NCI-H345 (cell line): ENCODE measurements around the gene TOMM40.
"Not testable (repeated sequence)": the region's sequence is repeated elsewhere in the genome, so short reads cannot be mapped to it uniquely, and the experiment has no call there.

Experiments
- DNase-seq: peaks from one replicate; lab custom pipeline; 2025; lab: John Stamatoyannopoulos, UW

The TOMM40 gene

DNA sequence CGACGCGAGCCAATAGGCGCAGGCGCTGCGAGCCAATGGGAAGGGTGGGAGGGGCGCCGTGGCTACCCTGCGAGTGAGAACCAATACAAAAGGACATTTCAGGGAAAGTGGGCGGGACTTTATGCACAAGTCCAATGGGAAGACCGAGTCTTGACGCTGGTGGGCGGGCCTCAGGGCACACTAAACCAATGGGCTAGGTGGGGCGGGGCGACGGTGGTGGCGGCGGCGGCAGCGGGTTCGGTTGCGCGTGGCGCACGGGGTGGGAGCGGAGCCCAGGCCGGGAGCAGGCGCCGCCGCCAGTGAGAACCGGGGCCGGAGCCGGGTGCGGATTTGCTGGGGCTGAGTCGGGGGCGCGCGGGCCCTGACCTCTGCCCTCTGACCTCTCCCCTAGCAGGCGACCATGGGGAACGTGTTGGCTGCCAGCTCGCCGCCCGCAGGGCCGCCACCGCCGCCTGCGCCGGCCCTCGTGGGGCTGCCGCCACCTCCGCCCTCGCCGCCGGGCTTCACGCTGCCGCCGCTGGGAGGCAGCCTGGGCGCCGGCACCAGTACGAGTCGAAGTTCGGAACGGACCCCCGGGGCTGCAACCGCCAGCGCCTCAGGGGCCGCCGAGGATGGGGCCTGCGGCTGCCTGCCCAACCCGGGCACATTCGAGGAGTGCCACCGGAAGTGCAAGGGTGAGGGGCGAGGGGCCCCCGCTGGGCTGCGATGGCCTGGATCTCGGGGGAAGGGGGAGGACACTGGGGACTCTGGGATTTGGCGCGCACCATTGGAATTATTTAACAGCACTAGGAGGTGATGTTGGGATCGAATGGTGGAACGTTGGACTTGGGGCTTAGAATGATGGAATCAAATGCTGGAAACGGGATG, at the start of gene TOMM40:
TSS of gene TOMM40 (plus strand) at position 239 of the 867 bp plus-strand sequence. CDS start at position 401, 162 bp downstream.
- peak; percentile 100 for DNase-seq

DNA sequence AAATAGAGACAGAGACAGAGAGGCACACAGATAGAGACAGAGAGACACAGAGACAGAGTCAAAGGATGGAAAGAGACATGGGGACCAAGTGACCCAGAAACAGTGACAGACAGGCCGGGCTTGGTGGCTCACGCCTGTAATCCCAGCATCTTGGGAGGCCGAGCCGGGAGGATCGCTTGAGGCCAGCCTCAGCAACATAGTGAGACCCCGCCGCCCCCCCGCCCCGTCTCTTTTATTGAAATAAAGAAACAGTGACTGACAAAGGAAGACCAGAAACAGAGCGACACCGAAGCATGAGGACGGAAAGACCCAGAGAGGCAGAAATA, 45.8 kb upstream of the TOMM40 start:
- no peak for DNase-seq

DNA sequence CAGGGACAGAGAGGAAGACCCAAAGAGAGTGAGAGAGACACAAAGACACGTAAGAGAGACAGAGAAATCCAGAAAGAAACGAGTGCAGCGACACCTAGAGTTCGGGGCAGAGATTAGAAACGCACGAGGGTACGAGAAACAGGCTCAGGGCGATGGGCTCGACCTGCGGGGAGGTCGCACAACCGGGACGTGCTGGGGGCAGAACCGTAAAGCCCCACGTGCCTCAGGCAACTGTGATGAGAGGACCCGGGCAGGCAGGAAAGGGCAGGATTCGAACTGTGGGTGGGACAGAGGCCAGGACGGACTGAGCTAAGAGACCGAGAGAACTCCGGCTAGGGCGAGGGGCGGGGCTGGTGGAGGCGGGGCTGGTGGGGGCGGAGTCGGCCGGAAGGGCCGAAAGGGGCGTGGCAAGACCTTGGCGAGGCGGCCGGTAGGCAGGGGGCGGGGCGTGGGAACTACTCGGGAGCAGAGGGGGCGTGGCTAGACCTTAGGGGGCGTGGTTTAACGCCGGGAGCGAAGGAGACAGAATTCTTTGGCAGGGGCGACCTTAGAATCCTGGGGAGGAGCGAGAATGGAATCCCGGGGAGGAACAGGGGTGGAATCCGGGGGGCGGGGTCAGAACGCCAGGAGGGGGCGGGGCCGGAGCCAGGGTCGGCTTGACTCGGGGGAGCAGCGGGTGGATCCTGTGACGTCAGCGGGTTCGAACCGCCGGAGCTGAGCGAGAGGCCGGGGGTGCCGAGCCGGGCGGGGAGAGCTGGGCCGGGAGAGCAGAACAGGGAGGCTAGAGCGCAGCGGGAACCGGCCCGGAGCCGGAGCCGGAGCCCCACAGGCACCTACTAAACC, 45.2 kb upstream of the TOMM40 start, which contains the start of gene NECTIN2:
TSS of gene NECTIN2 (plus strand) at position 686 of the 843 bp plus-strand sequence. CDS start 229 bp downstream, outside the sequence.
- peak; percentile 92 for DNase-seq

DNA sequence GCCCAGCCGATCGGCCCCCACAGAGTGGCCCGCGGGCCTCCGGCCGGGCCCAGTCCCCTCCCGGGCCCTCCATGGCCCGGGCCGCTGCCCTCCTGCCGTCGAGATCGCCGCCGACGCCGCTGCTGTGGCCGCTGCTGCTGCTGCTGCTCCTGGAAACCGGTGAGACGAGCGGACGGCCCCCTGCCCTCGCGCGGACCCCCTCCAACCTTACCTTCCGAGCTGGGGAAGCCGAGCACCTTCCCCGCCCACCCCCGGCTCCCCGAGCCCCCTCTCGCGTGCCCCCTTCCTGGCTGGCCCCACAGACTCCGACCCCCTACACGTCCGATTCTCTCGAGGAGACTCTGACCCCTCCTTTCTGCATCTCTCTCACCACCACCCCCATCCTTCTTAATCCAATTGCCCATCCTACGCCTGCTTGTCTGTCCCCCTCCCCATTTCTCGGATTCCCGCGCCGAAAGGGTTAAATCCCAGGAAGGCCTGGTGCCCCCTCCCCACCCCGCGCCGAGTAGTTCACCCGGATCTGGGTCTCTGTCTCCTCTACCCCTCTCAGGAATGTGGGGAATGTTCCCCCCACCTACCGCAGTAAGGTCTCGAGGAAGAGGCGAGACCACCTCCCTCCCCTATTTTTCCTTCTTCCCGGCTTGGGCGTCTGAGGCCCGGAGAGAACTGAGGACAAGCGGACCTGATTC, 44.5 kb upstream of the TOMM40 start:
- DNase-seq, result no peak

DNA sequence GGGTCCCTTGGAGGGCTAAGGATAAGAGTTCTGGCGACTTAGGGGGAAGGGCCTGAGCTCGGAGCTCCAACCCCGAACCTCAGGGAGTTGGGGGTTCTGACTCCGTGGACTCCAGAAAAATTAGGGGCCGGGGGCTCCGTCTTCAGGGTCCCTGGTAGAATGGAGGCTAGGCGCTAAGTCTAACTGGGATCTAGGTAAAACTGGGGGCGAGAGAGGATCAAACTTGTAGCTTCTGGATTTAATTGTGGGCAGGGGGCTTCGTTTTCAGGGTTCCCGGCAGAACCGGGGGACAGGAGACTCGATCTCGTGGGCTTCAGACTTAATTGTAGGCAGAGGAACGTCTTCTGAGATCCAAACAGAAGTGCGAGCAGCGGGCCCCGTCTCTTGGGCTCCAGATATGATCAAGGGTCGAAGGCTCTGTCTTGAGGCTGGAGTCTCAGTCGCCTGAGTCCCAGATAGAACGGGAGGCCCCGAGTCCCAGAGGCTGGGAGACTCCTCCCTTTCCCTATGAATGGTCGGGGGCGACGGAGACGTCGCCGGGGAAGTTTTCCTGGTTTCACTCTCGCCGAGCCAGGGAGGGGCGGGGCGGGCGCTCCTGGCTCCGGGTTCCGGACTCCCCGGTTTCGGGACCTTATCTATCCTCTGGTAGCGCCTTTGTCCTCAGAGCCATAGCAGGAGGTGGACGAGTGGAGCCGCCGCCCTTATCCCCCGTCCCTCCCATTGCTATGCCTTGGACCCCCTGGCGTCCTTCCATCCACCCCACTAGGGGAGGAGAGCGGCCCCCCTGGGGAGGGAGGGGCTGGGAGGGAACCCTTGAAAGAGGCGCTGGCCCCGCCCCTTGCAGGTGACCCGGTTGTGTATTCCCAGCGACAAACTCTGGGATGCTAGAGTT, 43.7 kb upstream of the TOMM40 start:
- peak; percentile 42 for DNase-seq

DNA sequence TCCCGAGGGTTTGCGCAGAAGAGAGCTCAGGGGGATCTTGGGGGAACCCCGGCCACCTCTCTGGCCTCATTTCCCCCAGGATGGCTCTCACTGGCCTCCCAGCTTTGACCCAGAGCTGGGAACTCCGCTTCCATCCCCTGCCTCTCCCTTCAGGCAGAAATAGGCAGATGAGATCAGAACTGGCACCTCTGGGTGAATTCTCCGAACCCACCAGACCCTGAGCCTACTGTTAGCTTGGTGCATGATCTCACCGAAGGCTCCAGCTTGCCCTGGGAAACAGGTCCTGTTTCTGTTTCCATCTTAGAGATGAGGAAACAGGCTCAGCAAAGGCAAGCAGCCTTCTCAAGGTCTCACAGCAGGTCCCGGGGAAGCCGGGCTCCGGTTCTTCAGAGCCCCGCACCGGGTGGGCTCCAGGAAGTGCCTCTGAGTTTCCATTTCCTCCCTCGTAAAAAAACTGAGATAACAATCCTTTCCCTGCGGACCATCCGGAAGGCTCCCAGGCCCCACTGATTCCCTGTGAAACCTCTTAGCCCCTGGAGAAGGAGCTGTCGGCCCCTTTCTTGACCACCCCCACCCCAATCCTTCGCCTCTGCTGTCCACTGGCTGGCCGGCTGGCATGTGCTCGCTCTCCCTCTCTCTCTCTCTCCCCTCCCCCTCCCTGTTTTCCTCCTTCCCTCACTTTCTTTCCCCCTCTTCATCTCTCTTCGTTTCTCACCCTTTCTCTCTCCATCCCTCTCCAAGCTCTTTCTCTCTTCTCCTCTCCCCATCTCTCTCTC, 42.8 kb upstream of the TOMM40 start:
- no peak for DNase-seq

DNA sequence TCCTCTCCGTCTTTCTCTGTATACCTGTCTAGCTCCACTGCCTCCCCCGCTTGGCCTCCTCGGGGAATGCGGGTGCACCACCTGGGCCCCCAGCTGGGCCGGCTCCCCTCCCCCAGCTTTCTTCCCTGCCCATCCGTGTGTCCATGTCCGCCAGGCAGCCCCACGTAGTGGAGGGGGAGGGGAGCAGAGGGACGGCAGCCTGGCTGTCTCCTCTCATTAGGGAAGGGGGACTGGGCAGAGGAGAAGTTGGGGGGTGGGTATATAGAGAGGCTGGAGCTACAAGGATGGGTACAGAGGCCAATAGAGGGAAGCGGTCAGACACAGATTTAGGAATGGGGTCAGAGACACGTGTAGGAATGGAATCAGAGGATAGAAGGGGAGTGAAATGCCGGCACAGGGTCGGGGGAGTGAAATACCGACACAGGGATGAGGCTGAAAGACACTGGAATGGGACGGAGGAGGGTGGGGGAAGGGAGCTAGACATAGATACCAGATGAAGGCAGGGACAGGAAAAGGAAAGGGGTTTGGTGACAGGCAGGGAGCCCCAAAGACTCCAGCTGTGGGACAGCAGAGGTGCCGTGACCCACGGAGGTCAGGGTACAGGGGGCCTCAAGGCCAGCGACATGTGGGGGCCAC, 42.1 kb upstream of the TOMM40 start:
- DNase-seq, result no peak

DNA sequence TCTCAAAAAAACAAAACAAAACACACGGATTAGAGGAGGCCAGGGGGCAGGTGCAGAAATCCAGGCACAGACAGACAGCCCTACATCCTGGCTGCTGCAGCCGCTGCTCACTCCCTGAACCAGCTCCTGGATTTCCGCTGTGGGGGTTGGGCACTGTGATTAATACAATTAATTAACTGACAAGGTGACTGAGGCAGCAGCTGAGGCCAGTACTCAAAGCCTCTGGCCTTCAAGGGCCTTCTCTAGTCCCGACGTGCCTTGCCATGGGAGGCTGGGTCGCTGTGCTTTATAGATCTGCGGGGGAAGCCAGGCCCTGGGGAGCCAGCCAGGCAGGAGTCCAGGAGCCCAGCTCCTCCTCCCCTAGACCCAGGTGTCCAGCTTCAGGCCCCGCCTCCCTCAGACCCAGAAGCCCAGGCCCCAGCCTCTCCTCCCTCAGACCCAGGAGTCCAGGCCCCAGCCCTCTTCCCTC, 40.4 kb upstream of the TOMM40 start:
- no peak for DNase-seq

DNA sequence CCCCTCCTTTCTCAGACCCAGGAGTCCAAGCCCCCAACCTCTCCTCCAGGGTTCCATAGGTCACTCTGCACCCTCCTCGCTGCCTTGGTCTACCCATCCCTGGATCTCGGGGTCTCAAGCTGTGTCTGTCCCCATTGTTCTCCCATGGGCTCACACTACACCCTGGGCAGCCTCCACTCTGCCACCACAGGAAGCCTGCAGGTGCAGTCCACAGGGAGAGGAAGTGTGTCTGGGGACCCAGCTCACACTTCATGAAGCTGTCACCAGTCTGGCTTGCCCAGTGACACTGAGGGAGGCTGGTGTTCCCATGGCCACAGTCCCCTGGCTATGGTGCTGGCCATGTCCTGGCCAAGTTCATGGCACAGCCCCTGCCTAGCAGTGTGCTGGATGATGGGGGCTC, 39.6 kb upstream of the TOMM40 start:
- peak; percentile 44 for DNase-seq

DNA sequence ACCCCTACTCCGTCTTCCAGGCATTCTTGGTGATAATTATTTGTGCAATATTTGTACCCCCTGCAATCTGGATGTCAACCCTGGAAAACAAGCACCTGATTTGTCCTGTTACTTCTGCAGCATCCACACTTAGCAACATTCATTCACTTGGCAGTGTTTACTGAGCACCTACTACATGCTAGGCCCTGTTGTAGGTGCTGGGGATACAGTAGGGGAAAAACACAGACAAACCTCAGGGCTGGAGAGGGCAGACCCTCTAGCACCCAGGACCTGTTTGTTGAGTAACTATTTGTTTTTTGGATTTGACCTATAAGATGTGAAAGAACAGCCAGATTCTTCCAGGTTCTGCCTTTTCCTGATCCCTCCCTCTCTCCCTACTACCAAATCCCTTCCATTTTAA, 35.4 kb upstream of the TOMM40 start:
- no peak for DNase-seq

DNA sequence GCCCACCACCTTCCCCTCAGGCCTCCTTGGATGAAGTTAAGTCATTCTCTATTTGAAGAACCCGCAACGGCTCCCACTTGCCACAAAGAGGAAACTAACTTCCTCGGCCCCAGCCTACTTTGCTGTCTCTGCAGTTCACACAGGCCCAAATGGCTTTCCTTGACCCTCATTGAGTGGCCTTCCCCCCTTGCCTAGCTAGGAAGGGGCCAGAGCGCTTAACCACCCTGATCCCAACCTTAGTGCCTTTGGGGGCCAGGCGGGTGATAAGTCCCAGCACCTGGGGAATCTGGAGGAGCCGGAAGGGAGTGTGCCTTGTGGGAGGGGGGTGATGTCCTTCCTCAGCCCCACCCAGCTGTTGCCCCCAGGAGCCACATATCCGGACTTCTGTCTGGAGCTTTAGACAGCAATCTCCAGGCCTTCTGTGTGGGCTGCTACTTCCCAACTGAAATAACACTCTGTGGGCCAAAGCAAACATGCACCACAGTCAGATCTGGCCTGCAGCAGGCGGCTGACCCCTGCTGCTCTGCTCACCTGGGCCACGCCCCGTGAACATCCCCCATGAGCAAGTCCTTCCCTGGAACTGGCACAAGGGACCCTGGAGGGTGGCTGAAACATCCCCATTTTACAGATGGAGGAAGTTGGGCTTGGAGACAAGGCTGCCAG, 34.5 kb upstream of the TOMM40 start:
- DNase-seq, result no peak

DNA sequence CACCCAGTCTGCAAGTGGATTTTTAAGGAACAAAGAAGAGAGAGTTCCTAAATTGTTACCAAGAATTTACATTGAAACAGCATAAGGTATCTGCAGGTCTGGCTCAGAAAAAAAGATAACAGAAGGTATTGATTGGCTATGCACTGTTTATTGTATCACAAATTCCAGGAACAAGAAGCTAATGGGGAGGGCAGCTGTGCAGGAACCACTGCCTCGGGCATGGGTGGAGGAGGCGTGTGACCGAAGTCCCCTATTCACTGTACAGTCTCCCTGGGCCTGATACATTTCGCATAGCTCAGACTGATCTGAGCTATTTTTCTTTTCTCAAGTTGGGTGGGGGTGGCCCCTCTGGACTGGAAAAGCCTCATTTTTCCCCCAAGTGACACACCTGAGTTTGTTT, 33.2 kb upstream of the TOMM40 start:
- no peak for DNase-seq

DNA sequence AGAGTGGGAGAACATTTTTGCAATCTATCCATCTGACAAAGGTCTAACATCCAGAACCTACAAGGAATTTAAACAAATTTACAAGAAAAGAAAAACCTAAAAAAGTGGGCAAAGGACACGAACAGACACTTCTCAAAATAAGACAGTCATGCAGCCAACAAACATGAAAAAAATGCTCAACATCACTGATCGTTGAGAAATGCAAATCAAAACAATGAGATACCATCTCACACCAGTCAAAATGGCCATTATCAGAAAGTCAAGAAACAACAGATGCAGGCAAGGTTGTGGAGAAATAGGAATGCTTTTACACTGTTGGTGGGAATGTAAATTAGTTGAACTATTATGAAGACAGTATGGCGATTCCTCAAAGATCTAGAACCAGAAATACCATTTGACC, 29.5 kb upstream of the TOMM40 start:
- not testable (repeated sequence) for DNase-seq

DNA sequence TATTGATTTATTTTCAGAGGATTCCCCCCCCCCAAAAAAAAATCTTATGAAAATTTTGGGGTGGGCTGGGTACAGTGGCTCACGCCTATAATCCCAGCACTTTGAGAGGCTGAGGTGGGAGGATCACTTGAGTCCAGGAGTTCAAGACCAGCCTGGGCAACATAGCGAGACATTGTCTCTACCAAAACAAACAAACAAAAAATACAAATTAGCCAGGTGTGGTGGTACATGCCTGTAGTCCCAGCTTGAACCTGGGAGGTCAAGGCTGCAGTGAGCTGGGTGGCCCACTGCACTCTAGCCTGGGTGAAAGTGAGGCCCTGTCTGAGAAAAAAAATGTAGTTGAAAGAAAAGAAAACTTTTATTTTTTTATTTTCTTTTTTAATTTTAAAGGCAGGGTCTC, 27.1 kb upstream of the TOMM40 start:
- no peak for DNase-seq

DNA sequence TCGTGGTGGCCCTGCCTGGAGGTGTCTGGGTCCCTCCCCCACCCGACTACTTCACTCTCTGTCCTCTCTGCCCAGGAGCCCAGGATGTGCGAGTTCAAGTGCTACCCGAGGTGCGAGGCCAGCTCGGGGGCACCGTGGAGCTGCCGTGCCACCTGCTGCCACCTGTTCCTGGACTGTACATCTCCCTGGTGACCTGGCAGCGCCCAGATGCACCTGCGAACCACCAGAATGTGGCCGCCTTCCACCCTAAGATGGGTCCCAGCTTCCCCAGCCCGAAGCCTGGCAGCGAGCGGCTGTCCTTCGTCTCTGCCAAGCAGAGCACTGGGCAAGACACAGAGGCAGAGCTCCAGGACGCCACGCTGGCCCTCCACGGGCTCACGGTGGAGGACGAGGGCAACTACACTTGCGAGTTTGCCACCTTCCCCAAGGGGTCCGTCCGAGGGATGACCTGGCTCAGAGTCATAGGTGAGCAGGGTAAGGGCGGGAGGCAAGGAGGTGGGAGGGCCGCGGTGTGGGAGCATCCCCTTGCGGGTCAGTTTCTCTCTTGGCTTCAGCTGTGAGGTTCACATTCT, 25.8 kb upstream of the TOMM40 start:
- no peak for DNase-seq

DNA sequence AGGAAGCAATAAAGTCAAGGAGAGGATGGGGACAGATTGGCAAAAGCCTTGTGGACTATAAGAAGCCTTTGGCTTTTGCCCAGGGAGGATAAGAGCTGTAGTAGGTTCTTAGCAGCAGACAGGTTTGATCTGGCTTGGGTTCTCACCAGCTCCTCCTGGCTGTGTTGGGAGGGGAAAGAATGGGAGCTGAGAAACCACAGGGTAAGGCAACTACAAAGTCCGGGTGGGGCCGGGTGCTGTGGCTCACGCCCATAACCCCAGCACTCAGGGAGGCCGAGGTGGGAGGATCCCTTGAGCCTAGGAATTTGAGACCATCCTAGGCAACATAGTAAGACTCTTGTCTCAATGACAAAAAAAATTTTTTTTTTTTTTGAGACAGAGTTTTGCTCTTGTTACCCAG, 24.4 kb upstream of the TOMM40 start:
- no peak for DNase-seq

DNA sequence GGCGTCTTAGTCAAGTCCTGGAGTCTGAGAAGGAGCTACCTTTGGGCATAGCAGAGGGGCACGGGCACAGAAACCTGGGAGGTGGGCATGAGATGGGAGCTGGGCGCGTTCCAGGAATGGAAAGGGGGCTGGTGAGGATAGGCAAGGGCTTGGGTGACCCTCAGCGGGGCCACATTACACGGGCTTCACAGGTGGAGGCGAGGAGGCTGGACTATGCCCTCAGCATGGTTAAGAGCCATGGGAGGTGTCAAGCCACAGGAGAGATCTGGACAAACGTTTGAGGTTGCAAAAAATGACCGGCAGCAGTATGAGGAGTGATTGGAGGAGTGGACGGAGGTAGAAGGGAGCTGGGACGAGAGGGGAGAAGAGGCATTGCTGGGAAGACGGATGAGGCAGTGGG, 23.5 kb upstream of the TOMM40 start:
- DNase-seq, result no peak

DNA sequence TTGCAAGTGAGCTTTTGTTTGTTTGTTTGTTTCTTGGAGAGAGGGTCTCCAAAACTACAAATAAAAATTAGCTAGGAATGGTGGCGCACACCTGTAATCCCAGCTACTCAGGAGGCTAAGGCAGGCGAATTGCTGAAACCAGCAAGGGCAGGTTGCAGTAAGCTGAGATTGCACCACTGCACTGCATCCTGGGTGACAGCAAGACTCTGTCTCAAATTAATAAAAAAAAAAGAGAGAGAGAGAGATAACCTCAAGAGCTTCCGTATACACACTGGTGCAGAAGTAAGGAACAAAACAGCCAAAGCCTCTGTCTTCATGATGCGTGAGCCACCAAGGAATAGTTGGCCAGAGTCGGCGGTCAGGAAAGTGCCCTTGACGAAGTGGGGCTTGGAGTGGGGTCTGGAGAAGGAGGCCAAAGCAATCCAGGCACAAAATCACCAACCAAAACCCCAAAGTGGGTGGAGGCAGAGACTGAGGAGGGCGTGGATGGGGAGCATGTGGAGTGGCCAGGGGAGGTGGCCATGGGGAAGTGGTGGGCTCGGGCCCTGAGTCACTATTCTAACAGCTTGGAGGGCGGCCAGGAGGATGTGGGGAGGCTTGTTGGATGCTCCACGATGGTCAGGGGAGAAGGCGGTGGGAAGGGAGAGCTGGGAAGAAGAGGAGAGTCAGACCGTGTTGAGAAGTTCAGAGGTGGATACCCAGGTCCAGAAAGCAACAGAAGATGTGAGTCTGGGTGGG, 21.2 kb upstream of the TOMM40 start:
- no peak for DNase-seq
